NCI-H748 (cell line): Measurements from ENCODE around the gene LOC101059915.
"Not testable (repeated sequence)": the region's sequence is repeated elsewhere in the genome, so short reads cannot be mapped to it uniquely, and the experiment has no call there.

Source experiments
- DNase-seq: peaks from one replicate; lab custom pipeline; 2025; ENCODE audit not compliant: unreplicated experiment; lab: John Stamatoyannopoulos, UW

Gene LOC101059915

DNA sequence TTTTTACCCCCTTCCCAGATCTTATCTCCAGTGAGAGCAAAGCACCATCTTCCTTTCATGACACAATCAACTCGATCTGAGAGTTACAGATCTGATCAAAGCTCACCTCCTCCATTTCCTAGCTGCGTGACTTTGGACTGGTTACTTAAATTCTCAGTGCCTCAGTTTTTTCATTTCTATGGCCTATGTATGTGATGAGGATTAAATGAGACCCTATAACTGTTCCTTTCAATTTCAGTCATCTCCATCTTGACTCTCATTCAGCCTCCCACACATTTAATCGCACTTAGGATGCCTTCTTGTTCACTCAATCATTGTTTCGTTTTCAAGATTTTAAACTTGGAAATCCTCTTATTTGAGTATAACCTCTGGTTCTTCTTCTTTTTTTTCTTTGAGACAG lies 28.9 kb upstream of the LOC101059915 start:
- no peak for DNase-seq

DNA sequence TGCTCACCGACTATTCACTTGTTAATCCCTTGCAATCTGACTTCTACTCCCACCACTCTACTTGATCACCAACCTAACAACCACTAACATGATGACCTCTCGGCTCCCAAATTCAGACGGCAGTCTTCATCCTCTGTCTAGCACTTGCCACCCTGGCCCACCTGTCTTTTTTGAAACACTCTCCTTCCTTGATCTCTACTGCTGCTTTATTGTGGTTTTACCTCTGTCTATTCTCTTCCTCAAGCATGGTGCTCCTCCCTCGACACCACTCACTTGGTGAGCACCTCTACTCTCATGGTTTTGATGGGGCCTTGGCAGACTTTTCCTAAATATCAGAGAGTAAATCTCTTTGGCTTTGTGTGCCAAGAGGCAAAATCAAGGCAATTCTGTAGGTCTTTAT lies 27.3 kb upstream of the LOC101059915 start:
- DNase-seq = no peak

DNA sequence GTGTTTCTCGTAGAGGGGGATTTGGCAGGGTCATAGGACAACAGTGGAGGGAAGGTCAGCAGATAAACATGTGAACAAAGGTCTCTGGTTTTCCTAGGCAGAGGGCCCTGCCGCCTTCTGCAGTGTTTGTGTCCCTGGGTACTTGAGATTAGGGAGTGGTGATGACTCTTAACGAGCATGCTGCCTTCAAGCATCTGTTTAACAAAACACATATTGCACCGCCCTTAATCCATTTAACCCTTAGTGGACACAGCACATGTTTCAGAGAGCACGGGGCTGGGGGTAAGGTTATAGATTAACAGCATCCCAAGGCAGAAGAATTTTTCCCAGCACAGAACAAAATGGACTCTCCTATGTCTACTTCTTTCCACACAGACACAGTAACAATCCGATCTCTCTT lies 22.9 kb upstream of the LOC101059915 start:
- not testable (repeated sequence) for DNase-seq

DNA sequence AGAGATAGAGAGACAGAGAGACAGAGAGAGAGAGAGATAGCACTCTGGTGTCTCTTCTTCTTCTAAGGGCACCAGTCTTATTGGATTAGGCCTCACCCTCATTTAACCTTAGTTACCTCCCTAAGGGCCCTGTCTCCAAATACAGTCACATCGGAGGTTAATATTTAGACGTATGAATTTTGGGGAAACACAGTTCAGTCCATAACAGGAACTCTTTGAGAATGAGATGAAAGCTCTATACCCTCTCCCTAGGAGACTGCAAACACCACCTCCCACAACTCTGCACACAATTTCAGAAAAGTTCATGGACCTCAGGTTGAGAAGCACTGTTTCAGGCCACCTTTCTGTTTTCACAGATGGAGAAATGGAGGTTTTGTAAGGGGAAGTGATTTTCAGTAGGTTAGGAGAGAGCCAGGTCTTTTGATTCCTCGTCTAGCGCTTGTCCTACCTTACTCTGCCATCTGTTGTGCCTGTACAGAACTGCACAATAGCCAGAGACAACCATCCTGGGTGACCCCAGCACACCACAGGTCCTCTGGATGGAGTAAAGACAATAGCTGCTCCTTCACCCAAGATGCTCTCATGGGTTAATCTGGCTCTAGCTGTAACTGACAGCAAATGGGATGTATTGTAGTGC lies 16.9 kb upstream of the LOC101059915 start:
- DNase-seq = peak; percentile 8

DNA sequence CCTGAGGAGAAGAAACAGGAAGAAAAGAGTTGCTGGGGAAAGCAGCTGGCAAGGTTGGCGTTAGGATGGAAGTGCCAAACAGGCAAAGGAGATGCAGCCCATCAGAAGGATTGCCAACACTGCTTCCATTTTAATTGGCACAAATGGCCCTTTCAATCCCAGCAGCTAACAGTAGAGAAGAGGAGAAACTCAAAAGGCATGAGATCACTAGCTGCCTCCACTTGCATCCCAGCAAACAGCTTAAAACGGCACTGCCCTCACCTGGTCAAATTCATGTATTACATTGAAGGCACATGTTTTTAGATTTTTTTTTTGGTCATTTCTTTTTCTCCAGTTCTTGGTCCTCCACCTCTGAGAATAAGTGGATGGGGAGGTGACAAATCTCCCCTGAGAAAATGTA lies 14.9 kb upstream of the LOC101059915 start:
- DNase-seq = peak; percentile 51

DNA sequence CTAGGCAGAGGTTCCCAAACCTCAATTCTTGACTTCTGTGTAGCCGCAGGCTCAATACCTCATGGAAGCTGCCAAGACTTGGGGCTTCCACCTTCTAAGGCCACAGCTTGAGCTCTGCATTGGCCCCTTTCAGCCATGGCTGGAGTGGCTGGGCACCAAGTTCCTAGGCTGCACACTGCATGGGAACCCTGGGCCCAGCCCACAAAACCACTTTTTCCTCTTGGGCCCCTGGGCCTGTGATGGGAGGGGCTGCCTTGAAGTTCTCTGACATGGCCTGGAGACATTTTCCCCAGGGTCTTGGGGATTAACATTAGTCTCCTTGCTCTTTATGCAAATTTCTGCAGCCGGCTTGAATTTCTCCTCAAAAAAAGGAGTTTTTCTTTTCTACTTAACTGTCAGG lies 14.0 kb upstream of the LOC101059915 start:
- no peak for DNase-seq

DNA sequence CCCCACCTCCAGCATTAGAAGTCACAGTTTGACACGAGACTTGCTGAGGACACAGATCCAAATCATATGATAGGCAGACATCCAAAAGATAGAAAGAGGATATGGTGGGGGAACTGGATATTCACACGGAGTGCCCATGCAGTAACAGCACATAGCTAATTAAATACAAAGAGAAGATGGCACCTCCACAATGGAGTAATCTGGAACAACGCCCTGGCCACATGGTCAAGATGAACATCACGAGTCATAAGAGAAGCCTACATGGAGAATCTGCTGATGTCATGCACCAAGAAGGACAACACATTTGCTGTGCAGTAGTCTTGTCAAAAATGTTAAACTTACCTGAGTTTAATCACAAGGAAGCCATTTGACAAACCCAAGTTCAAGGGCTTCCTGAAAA lies 10.1 kb upstream of the LOC101059915 start:
- no peak for DNase-seq

DNA sequence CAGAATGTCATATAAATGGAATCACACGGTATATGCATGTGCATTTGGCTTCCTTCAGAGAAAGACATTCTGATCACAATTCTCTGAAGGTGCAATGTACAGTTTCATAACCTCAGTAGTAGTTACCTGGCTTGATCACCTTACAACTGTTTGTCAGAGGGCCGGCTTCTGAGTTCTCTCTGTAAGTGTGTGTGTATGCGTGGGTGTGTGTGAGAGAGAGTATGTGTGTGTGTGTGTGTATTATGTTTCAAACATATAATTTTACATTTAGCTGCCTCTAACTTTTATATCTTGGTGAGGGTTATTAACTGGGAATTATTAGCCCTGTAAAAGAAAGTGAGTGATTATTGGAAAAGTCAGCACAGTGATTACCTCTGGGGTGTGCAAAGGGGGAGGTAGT lies 8.0 kb upstream of the LOC101059915 start:
- no peak for DNase-seq

DNA sequence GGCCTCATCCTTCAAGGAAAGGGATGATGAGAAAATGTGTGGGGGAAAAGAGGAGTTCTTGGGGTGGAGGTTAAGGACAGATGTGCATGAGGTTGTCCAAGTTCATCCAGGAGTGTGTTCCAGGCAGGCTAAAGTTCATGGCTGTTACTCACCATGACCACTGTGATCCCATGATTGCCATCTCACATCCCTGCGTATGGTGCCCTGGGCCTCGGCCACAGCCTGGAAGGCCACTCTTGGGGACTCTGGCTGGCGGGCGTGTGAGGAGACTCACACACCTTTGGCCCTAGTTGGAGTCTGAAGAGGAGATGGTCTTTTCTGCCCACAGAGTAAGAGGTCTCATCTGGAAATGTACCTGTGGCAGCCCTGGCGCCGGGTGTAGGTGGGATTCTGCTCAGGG lies 7.4 kb upstream of the LOC101059915 start:
- no peak for DNase-seq

DNA sequence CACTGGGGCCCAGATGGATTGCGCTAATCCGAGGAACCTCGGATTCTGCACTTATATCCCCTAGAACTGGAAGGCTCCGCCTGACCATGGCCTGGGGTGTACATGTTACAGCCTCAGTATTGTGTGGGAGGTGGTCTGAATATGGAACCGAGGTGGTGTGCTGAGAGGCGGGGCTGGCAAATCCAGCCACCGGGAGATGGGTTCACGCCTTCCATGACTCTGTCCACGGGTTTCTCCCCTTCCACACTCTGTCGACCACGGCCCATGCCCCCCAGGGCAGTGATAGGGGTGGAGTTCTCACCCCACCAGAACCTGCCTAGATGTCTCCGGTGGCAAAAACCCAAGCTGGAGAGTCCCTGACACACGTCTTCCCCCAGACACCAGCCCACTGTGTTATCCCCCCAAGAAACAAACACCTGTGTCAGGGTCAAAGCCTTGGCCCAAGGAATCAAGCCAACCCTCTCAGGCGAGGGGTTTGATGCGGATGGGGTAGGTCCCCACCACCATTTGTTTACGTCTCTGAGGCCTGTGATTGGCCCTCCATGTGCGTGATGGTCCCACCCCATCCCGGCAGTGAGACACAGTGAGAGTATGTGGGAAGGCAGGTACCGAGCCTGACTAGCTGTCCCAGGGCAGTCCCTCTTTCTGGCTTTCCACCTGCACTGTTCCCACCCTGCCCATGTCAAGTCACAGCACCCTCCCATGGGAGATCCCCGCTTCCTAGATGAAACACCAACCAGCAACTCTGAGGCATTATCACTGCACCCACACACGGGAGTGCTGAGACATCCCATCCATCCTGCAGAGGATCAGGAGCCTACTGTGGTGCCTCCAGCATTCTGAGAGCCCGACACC lies 6.6 kb upstream of the LOC101059915 start:
- DNase-seq = no peak

DNA sequence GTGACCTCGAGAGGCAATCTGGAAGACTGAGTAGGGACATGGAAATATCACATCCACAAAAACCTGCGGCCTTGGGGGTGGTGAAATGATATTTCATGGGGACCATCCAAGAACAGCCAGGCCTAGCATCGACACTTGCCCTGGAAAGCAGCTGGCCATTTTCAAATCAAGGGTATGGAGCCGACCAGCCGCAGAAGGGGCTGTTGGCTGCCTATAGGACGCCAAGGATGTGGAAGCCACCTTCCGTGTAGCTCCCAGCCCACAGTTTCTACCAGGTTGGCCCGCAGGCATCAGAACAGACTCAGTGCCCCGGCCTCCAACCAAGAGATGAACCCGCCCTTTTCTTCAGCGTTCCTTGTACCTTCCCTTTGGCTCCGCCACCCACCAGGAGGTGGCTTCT lies 5.4 kb upstream of the LOC101059915 start:
- no peak for DNase-seq

DNA sequence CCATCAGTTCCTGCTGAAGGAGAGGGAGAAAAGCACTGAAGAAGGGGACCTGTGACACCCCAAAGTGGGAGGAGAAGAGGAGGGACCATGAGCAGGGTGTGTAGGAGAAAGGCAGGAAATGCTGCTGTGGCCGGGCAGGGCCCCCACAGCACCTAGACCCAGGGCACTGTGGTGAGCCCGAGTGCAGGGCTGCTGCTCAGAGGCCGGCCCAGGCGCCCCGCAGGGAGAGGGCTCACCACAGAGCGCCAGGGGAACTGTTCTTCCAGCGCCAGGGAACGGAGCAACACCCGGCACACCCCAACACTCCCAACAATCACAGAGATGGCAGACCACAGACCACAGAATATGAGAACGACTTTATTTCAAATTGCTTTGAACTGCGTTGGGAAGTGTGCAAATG lies 4.7 kb upstream of the LOC101059915 start:
- not testable (repeated sequence) for DNase-seq

DNA sequence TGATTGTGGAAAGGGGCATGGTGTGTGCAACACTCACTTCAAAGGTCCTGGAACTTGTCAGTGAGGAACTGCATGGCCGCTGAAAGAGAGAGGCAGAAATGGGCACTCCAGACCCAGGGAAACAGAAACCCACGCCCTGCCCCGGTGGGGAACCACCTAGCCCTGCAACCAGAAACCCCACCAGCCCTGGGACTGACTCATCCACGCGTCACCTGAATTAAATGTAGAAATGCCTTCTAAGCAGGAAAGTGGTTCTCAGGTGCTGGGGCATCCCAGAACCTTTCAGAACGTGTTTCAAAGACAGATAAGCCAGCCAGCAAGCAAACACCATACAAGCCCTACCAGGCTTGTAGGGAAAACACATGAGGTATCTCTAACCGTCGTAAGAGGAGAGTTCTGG lies 4.1 kb upstream of the LOC101059915 start:
- DNase-seq = not testable (repeated sequence)

DNA sequence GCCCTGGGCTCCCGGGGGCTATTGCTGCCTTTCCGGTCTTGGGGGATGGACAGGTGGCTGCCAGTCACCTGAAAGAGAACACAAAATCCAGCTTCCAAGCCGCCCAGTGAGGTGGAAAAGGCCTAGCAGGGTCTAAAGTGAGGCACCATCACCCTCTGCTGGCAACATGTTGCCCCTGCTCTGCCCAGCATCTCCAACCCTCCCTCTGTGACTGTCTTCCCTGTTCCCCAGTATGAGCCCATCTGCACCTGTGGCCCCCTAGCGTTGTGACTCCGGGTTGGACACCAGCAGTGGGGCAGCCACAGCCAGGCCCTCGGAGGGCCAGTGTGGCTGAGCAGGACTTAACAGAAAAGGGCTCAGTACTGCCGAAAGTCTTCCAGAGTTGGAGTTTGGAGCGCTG lies 3.1 kb upstream of the LOC101059915 start:
- DNase-seq = peak; percentile 27

DNA sequence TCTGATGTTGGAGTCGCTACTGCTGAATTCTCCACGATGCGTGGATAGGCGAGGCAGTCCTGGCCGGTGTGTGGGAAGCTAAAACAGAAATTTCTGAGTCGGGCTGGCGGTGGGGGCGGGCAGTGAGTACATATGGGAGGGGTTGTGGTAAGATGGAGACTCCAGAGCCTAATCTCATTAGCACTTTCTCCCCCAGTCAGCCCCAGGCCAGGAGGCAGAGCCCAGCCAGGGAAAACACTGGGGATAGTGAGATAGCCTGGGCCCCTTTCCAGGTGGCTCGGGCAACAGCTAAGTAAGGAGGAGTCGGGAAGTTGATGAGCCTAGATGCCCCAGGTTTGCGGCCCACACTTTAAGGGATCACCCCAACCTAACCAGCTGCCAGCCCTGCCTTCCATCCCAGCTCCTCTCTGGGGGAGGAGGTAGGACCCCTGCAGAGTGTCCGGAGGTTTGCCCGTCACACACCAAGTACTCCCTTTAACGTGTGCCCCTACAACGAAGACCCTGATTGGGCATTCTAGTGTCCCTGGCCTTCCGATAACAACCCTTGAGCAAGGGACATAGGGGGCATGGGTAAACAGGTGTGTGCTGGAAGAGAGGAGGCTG lies 2.4 kb upstream of the LOC101059915 start:
- DNase-seq = no peak

DNA sequence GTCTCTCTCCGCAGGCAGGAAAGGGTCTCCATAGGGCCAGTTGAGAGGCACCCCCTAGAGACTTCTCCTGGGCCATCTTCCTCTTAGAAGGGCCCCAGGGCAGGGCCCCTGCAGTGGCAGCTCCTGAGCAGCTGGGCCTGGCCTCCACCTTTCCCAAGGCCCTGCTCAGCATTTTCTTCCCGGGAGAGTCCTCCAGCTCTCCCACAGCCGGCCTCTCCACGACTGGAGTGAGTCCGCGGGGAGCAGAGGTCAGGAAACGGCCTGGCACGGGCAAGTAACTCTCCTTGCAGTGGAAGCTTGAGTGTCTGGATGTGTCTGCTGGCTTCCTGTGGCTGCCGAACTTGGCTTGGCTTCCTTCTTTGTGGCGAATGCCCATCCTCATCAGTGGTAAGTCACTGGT lies 1.6 kb upstream of the LOC101059915 start:
- DNase-seq = no peak

DNA sequence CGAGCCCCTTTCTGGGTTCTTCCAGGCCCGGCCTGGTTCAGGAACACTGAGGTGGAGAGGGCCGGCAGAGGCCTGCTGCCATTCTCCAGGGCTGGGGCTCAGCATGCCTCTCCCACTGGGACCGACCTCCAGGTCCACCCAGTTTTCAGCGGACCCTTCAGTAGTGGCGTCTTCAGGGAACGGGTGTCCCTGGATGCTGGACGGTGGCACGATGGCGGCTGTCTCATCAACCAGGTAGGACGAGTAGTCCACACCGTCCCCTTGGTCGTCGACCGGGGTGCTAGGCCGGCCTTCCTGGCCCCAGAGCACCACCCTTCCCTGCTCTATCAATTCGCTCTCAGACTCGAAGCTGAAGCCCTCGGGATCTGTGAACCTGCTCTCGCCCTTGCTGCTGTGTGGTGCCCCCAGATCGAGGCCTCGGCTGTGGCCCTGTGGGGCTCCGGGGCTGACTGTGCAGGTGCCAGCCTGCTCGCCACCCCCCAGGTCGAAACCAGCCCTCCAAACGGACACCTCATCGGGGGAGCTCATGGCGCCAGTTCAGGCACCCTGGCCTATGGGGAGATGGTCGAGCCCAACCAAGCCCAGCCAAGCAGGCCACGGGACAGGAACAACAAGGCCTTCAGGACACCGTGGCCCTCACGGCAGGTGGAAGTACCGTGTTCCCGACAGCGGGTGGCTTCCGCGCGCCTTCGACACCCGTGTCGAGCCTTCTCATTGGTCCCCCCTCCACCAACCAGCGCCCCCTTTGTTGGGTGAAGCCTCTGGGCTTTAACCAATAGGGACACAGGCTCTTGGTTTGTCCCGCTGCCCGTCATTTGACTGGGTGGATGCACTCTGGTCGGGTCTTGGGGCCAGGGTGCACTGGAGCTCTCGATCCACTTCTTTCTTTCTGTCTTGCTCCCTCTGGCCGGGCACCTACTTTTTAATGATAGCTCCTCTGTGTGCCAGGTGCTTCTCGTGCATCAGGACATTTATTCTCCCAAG lies 814 bp upstream of the LOC101059915 start:
- no peak for DNase-seq

DNA sequence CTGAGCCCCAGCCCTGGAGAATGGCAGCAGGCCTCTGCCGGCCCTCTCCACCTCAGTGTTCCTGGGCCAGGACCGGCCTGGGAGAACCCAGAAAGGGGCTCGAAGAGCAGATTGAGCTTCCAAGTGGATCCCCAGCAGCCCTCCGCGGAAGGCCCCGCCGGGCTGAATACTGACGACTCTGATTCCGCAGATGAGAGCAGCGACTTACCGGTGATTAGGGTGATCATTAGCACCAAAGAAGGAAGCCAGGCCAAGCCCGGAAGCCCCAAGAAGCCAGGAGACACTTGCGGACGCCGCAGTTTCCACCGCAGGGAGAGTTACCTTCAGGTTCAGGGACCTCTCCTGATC lies 876 bp downstream of the LOC101059915 start:
- DNase-seq = no peak

DNA sequence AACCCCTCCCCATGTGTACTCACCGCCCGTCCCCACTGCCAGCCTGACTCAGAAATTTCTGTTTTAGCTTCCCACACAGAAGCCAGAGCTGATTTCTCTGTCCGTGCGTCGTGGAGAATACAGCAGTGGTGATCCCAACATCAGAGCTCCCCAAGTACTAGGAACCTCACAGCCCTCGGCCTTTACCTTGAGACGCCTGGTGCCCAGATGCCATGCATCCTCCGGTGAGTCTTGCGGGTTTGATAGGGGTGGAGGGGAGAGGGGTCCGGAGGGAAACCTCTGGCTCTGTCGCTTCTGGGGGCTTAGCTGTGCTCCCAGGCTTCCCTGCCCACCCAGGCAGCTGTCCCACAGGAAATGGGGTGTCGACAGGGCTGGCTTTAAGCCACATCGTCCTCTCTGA lies 2.1 kb downstream of the LOC101059915 start:
- DNase-seq = no peak

DNA sequence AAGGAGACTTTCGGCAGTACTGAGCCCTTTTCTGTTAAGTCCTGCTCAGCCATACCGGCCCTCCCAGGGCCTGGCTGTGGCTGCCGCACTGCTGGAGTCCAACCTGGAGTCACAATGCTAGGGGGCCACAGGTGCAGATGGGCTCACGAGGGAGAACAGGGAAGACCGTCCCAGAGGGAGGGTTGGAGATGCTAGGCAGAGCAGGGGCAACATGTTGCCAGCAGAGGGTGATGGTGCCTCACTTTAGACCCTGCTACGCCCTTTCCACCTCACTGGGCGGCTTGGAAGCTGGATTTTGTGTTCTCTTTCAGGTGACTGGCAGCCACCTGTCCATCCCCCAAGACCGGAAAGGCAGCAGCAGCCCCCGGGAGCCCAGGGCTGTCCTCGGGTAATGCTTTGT lies 2.6 kb downstream of the LOC101059915 start:
- peak; percentile 30 for DNase-seq
